ENCODE measurements around the gene COL20A1.

The COL20A1 gene

GRCh38 chr20:63264000-63264399, 29.0 kb upstream of the COL20A1 start:
- TF ChIP-seq POLR2AphosphoS5 (IDR thresholded peaks at IDR 0.05; ENCODE audit: low read depth, low read length) = no peak
- TF ChIP-seq SIN3A (IDR thresholded peaks at IDR 0.05; ENCODE audit: borderline replicate concordance, insufficient read depth, low read length) = no peak
- TF ChIP-seq FOXP2 (optimal IDR thresholded peaks at IDR 0.05; ENCODE audit: borderline replicate concordance, extremely low read depth, extremely low read length, insufficient read depth) = no peak
- TF ChIP-seq TAF1 (IDR thresholded peaks at IDR 0.05; ENCODE audit: borderline replicate concordance, insufficient read depth, low read length) = no peak
- no peak for TF ChIP-seq REST (IDR thresholded peaks at IDR 0.05; ENCODE audit: insufficient read depth in 1 of 2, low read depth in 2 of 2, low read length in 2 of 2)

DNA sequence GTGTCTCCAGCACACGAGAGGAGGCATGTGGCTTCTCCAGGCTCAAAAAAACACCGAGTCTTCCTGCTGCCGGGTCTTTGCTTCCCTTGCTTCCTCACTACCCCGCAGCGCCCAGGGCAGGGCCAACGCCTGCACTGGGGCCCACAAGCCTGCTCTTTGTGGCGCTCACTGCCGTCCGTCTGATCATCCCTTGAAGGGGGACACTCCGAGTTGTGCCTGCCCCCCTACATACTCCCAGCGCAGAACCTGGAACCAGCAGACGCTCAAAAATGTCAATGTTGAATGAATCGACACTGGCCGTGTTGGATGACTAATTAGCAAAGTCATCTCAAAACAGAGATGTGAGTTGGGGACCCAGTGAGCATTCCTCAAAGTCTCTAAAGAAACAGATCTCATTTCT, 28.5 kb upstream of the COL20A1 start:
- TF ChIP-seq FOXP2 (optimal IDR thresholded peaks at IDR 0.05; ENCODE audit: borderline replicate concordance, extremely low read depth, extremely low read length, insufficient read depth) (no peak), TAF1 (IDR thresholded peaks at IDR 0.05; ENCODE audit: borderline replicate concordance, insufficient read depth, low read length) (no peak), SIN3A (IDR thresholded peaks at IDR 0.05; ENCODE audit: borderline replicate concordance, insufficient read depth, low read length) (no peak), REST (IDR thresholded peaks at IDR 0.05; ENCODE audit: insufficient read depth in 1 of 2, low read depth in 2 of 2, low read length in 2 of 2) (no peak), POLR2AphosphoS5 (IDR thresholded peaks at IDR 0.05; ENCODE audit: low read depth, low read length) (no peak)

DNA sequence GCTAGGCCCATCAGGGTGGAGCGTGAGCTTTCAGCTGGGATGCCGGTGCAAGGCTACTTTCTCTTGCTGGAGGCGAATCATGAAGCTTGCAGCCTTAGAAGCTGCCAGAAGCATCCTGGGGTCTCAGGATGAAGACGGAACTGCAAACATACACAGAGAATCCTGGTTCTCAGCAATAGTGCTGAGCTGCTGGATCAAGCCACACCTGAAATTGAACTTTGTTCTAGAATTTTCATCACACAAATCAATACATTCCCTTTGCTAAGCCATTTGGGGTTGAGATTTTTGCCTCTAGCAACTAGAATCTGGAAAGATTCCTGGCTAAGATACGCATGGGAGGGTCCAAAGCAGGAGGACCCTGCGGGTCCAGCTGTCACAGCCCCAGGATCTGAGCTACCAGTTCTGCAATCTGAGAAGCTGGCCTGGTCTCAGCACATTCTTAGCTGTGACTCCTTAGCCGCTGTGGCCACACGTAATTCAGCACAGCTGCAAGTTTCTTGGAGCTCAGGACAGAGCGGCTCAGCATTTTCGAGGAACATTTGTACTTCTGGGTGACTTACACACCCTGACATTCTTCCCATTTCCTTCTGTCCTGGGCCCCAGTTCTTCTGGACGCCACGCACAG, 27.0 kb upstream of the COL20A1 start:
- TF ChIP-seq FOXP2 (optimal IDR thresholded peaks at IDR 0.05; ENCODE audit: borderline replicate concordance, extremely low read depth, extremely low read length, insufficient read depth) (no peak), TAF1 (IDR thresholded peaks at IDR 0.05; ENCODE audit: borderline replicate concordance, insufficient read depth, low read length) (no peak), SIN3A (IDR thresholded peaks at IDR 0.05; ENCODE audit: borderline replicate concordance, insufficient read depth, low read length) (no peak)

DNA sequence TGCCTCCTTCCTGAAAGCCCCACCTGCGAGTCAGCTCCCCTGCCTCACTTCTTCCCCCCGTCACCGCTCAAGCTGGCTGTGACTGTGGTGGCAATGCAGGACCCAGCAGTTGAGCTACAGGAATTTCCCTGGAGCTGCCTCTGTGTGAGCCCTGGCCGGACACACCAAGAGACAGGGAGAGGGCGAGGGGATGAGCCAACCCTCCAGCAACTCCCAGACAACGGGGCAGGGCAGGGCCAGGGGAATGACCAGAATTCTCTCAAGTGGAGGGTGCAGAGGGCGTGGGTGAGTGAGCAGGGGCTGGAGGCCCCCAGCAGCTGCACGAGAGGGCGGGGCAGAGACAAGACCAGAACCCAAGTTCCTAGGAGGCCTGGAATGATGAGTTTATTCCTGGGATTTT, 25.3 kb upstream of the COL20A1 start:
- TF ChIP-seq FOXP2 (optimal IDR thresholded peaks at IDR 0.05; ENCODE audit: borderline replicate concordance, extremely low read depth, extremely low read length, insufficient read depth) = no peak
- TF ChIP-seq TAF1 (IDR thresholded peaks at IDR 0.05; ENCODE audit: borderline replicate concordance, insufficient read depth, low read length) = no peak
- TF ChIP-seq SIN3A (IDR thresholded peaks at IDR 0.05; ENCODE audit: borderline replicate concordance, insufficient read depth, low read length) = no peak
- TF ChIP-seq POLR2AphosphoS5 (IDR thresholded peaks at IDR 0.05; ENCODE audit: low read depth, low read length) = no peak
- no peak for TF ChIP-seq REST (IDR thresholded peaks at IDR 0.05; ENCODE audit: insufficient read depth in 1 of 2, low read depth in 2 of 2, low read length in 2 of 2)

DNA sequence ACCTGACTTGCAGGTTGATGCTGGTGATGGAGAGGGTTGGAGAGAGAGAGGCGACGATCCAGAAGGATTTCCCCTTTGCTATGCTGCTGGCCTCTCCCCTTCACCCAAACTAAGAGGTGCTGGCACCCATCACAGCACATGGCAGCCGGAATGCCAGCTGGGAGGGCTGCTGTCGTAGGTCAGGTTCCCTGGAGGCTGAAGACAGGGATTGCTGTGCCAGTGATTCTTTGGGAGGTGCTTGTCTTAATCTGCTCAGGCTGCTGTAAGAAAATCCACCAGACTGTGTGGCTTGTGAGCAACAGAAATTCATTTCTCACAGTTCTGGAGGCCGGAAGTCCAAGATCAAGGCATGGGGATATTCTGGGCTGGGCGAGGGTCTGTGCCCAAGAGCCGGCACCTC, 24.7 kb upstream of the COL20A1 start:
- TF ChIP-seq POLR2AphosphoS5 (IDR thresholded peaks at IDR 0.05; ENCODE audit: low read depth, low read length) = no peak
- no peak for TF ChIP-seq SIN3A (IDR thresholded peaks at IDR 0.05; ENCODE audit: borderline replicate concordance, insufficient read depth, low read length)
- TF ChIP-seq FOXP2 (optimal IDR thresholded peaks at IDR 0.05; ENCODE audit: borderline replicate concordance, extremely low read depth, extremely low read length, insufficient read depth) = no peak
- no peak for TF ChIP-seq TAF1 (IDR thresholded peaks at IDR 0.05; ENCODE audit: borderline replicate concordance, insufficient read depth, low read length)
- no peak for TF ChIP-seq REST (IDR thresholded peaks at IDR 0.05; ENCODE audit: insufficient read depth in 1 of 2, low read depth in 2 of 2, low read length in 2 of 2)

Data from PFSK-1 (cell line).